Measurements from ENCODE around the gene STRIT1. TPM values are rescaled to one million over a fixed set of nuclear protein-coding genes. Genes with fewer than 3 reads are reported as not detected.

The STRIT1 gene
- total and polyA plus RNA-seq, 9 of the 15 experiments (the other 6 are each of a cell fraction or from before 2014, with no cell fraction given), result not detected

DNA sequence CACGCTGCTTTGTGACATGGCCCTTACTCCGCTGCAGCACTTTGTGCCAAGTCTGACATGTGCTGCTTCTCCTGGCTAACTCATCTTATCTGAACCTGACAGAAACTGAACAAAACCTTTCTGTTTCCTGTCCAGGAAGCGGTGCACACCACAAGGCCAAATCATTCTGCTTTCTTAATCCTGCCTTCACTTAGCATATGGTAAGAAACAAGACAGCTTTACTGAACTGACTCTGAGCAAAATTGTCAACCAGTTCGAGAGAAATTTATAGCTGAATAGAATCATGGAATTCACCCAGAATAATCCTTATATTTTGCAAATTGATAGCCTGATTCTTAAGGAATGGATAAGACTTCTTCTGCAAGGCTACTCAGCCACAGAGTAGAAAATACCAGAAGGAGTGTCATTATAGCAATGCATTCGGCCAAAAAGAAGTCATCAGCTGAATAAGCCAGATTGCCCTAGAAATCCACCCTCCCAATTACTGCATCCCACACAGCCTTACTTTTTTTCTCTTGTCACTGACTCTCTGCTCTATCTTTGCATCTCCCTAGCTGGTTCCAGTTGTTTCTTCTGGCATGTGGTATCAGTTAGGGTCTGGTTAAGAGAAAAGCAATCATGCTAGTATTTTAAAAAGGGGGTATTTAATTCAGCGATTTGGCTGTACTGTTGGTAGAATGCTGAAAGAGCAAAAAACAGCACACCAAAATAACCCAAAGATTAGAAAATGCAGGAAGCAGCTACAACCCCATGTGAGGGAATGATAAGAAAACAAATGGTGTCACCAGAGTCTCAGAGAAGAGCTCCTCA, 41.6 kb upstream of the STRIT1 start (continued):
- TF ChIP-seq HES1 (IDR thresholded peaks at IDR 0.05; ENCODE audit: low read depth) (no peak), E4F1 (CRISPR knock-in tag; IDR thresholded peaks at IDR 0.05; ENCODE audit: borderline replicate concordance) (no peak), PTBP1 (IDR thresholded peaks at IDR 0.05; ENCODE audit: low read depth, low read length) (no peak), SRSF7 (optimal IDR thresholded peaks at IDR 0.05; ENCODE audit: low read depth, low read length) (no peak), ZNF274 (IDR thresholded peaks at IDR 0.05; ENCODE audit: borderline replicate concordance, low read depth, low read length) (no peak), NR1H2 (CRISPR knock-in tag; IDR thresholded peaks at IDR 0.05) (no peak), GTF2E2 (tag; IDR thresholded peaks at IDR 0.05) (0 out of 2 replicates have a peak, but pooled peaks have one; percentile 12), ZNF324 (CRISPR knock-in tag; IDR thresholded peaks at IDR 0.05) (no peak), ERF (CRISPR knock-in tag; IDR thresholded peaks at IDR 0.05) (0 out of 2 replicates have a peak, but pooled peaks have one; percentile 35), NR2C2 (CRISPR knock-in tag; IDR thresholded peaks at IDR 0.05) (no peak), NR2C2 (tag; IDR thresholded peaks at IDR 0.05) (peak; percentile 17; the same call in 1 of the 2 replicates), CREB3L1 (IDR thresholded peaks at IDR 0.05; ENCODE audit: borderline replicate concordance, low read depth) (peak; percentile 45; the same call in 1 of the 2 replicates)
- TF ChIP-seq, protein P1, sequence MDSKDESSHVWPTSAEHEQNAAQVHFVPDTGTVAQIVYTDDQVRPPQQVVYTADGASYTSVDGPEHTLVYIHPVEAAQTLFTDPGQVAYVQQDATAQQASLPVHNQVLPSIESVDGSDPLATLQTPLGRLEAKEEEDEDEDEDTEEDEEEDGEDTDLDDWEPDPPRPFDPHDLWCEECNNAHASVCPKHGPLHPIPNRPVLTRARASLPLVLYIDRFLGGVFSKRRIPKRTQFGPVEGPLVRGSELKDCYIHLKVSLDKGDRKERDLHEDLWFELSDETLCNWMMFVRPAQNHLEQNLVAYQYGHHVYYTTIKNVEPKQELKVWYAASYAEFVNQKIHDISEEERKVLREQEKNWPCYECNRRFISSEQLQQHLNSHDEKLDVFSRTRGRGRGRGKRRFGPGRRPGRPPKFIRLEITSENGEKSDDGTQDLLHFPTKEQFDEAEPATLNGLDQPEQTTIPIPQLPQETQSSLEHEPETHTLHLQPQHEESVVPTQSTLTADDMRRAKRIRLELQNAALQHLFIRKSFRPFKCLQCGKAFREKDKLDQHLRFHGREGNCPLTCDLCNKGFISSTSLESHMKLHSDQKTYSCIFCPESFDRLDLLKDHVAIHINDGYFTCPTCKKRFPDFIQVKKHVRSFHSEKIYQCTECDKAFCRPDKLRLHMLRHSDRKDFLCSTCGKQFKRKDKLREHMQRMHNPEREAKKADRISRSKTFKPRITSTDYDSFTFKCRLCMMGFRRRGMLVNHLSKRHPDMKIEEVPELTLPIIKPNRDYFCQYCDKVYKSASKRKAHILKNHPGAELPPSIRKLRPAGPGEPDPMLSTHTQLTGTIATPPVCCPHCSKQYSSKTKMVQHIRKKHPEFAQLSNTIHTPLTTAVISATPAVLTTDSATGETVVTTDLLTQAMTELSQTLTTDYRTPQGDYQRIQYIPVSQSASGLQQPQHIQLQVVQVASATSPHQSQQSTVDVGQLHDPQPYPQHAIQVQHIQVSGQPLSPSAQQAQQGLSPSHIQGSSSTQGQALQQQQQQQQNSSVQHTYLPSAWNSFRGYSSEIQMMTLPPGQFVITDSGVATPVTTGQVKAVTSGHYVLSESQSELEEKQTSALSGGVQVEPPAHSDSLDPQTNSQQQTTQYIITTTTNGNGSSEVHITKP (IDR thresholded peaks at IDR 0.05; ENCODE audit: partially characterized antibody), result no peak
- TF ChIP-seq, protein P2, sequence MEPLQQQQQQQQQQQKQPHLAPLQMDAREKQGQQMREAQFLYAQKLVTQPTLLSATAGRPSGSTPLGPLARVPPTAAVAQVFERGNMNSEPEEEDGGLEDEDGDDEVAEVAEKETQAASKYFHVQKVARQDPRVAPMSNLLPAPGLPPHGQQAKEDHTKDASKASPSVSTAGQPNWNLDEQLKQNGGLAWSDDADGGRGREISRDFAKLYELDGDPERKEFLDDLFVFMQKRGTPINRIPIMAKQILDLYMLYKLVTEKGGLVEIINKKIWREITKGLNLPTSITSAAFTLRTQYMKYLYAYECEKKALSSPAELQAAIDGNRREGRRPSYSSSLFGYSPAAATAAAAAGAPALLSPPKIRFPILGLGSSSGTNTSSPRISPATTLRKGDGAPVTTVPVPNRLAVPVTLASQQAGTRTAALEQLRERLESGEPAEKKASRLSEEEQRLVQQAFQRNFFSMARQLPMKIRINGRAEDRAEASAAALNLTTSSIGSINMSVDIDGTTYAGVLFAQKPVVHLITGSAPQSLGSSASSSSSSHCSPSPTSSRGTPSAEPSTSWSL (CRISPR knock-in tag; IDR thresholded peaks at IDR 0.05; ENCODE audit: borderline replicate concordance), result no peak
